ENCODE results near the gene GRIA2.
"Not testable (repeated sequence)": the region's sequence is repeated elsewhere in the genome, so short reads cannot be mapped to it uniquely, and the experiment has no call there.

Gene GRIA2

GRCh38 chr4:157220371-157220881 lies at the start of gene GRIA2:
GRIA2 (plus strand) TSS chr4:157220728; CDS start chr4:157221043, 315 bp downstream.
- peak; percentile 85 for DNase-seq (ENCODE audit: low spot score)

- DNase-seq (ENCODE audit: low spot score): peak; percentile 10
Measured at GRCh38 chr4:157172011-157172410, 48.5 kb upstream of the GRIA2 start.

- DNase-seq (ENCODE audit: low spot score): not testable (repeated sequence)
Measured at GRCh38 chr4:157180268-157180667, 40.3 kb upstream of the GRIA2 start.

- no peak for DNase-seq (ENCODE audit: low spot score)
Measured at GRCh38 chr4:157184300-157184699, 36.2 kb upstream of the GRIA2 start.

- DNase-seq (ENCODE audit: low spot score): no peak
Measured at GRCh38 chr4:157185363-157185762, 35.2 kb upstream of the GRIA2 start.

GRCh38 chr4:157195374-157195773 lies 25.2 kb upstream of the GRIA2 start:
- no peak for DNase-seq (ENCODE audit: low spot score)

GRCh38 chr4:157196046-157196445 lies 24.5 kb upstream of the GRIA2 start:
- no peak for DNase-seq (ENCODE audit: low spot score)

- DNase-seq (ENCODE audit: low spot score): no peak
Measured at GRCh38 chr4:157204634-157205244, 15.8 kb upstream of the GRIA2 start.

- peak; percentile 20 for DNase-seq (ENCODE audit: low spot score)
Measured at GRCh38 chr4:157217708-157218107, 2.8 kb upstream of the GRIA2 start.

- no peak for DNase-seq (ENCODE audit: low spot score)
Measured at GRCh38 chr4:157219711-157220370, 687 bp upstream of the GRIA2 start.

- peak; percentile 7 for DNase-seq (ENCODE audit: low spot score)
Measured at GRCh38 chr4:157221426-157221894, 932 bp downstream of the GRIA2 start.

- DNase-seq (ENCODE audit: low spot score): peak; percentile 11
Measured at GRCh38 chr4:157221895-157222770, 1.6 kb downstream of the GRIA2 start.

- peak; percentile 8 for DNase-seq (ENCODE audit: low spot score)
Measured at GRCh38 chr4:157222771-157223160, 2.2 kb downstream of the GRIA2 start.

- no peak for DNase-seq (ENCODE audit: low spot score)
Measured at GRCh38 chr4:157223456-157223855, 2.9 kb downstream of the GRIA2 start.

GRCh38 chr4:157225096-157225495 lies 4.6 kb downstream of the GRIA2 start:
- DNase-seq (ENCODE audit: low spot score): no peak

- DNase-seq (ENCODE audit: low spot score): no peak
Measured at GRCh38 chr4:157226035-157226434, 5.5 kb downstream of the GRIA2 start.

GRCh38 chr4:157226601-157227000 lies 6.1 kb downstream of the GRIA2 start:
- no peak for DNase-seq (ENCODE audit: low spot score)

GRCh38 chr4:157231525-157231924 lies 11.0 kb downstream of the GRIA2 start:
- DNase-seq (ENCODE audit: low spot score): no peak

GRCh38 chr4:157242871-157243270 lies 22.3 kb downstream of the GRIA2 start:
- no peak for DNase-seq (ENCODE audit: low spot score)

GRCh38 chr4:157244348-157244747 lies 23.8 kb downstream of the GRIA2 start:
- no peak for DNase-seq (ENCODE audit: low spot score)

GRCh38 chr4:157245351-157245750 lies 24.8 kb downstream of the GRIA2 start:
- no peak for DNase-seq (ENCODE audit: low spot score)

- no peak for DNase-seq (ENCODE audit: low spot score)
Measured at GRCh38 chr4:157246964-157247363, 26.4 kb downstream of the GRIA2 start.

Data from AG20443 (cell line).